ENCODE measurements around the gene WDFY1.

Gene WDFY1

DNA sequence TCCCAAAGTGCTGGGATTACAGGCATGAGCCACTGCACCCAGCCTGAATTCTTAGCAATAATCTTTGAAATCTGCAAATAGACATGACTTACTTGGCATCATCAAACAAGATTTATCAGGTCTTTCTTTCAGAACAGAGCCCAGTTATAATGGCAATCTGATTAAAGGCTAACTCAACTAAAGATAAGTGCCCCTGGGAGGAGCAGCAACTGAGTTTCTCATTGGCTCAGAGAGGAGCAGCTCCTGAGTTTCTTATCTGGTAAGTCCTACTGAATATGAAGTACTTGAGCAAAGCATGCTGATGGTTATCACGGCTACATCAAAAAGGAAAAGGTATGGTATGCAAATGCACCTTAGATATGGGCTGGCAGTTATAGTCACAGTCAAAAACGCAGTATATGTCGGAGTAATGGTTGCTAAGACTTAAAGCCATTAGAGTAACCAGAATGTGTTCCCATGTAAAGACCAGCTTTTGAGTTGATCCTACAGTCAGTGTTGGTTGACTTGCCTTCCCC, 92.8 kb downstream of the WDFY1 start:
- DNase-seq: no peak

DNA sequence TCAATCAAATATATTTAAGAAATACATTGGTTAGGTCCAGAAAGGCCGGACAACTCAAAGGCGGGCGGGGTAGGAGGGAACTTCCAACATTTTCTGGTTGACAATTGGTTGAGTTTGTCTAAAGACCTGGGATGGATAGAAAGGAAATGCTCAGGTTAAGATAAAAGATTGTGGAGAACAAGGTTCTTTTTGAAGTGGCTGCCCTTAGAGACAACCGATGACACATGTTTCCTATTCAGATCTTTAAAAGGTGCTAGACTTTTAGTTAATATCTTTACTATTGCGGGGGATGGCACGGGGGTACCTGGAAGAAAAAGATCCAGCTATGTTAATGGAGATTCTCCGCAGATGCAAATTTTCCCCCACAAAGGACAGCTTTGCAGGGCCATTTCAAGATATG, 97.7 kb downstream of the WDFY1 start:
- DNase-seq: no peak

DNA sequence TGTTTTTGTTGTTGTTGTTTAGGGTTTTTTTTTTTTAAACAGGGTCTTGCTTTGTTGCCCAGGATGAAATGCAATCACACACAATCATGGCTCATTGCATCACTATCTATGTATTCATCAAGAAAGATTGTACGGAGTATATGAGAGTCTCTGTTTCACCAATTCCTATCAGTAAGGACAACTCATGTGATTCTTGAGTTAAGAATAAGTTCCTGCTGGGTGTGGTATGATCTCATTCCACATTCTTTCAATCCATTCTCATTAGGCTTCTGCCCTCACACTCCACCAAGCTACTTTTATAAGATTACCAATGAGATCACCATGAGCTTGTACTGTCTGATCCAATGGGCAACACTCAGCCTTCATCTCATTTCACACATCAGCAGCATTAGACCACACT, 98.6 kb downstream of the WDFY1 start:
- DNase-seq: no peak

DNA sequence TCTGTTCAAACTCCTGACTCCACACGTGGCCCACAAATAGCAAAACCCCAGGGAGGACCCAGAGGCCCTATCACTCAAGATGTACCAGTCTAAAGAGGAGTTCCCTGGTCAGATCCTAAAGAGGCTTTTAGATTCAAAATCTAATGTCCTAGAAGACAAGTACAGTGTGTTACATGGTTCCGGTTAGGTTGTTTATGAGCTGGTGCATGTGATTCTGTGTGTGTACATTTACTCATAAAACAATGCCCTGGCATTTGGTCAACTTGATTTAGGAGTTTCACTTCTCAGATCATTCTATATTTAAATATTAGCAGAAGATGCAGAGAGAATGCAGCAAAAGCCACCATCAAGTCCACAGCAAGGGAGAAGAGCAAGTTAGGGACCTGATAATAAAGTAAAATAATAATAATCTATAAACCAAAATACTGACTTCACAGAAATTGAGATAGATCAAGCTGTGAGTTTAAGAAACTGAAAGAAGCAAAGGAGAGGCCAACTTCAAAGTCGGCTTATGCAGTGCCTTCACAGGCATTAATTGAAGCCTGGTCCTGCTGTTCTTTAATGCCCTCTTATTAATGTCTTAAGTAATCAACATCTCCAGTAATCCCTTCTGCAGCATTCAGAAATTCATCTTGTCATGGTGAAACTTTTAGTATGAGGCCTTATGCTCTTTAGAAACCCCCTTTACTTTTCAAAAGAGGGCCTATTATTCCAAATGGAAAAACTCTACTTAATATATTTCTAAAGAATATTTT, 103.5 kb downstream of the WDFY1 start:
- DNase-seq: no peak

DNA sequence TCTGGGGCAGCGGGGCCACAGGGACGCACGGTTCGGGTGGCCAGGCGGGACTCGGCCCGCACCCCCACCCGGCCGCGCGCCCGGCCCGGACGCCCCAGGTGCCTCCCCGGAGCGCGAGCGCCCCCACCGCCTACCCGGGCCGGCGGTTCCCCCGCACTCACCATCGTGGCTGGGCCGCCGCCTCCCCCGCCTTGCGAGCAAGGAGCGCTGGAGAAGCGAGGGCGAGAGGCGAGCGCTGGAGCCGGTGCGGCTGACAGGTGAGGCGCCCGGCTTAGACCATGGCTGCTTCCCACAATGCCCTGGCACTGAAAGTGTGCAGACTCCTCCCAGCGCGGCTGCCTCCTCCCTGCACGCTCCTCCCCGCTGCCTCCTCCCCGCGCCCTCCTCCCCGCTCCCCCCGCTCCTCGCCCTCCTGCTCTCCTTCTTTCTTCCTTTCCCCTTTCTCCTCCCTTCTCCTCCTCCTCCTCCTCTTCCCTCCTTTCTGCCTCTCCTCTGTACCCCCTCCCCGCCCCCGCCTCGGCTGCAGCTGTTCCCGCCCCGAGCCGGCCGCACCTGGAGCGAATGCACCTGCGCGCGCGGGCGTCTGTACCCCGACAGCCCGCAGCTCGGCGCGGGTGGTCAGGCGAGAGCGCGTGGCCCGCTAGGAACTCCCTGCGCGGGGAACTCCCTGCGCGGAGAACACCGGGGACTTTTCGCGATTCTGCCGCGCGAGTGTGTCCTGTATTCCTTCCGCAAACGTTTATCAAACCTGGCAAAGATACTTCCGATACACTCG, 107.7 kb downstream of the WDFY1 start, which contains the start of gene AP1S3:
AP1S3 (minus strand) TSS at position 296 of the 775 bp plus-strand sequence; CDS start at position 164, 132 bp downstream.
- DNase-seq: peak; percentile 79

DNA sequence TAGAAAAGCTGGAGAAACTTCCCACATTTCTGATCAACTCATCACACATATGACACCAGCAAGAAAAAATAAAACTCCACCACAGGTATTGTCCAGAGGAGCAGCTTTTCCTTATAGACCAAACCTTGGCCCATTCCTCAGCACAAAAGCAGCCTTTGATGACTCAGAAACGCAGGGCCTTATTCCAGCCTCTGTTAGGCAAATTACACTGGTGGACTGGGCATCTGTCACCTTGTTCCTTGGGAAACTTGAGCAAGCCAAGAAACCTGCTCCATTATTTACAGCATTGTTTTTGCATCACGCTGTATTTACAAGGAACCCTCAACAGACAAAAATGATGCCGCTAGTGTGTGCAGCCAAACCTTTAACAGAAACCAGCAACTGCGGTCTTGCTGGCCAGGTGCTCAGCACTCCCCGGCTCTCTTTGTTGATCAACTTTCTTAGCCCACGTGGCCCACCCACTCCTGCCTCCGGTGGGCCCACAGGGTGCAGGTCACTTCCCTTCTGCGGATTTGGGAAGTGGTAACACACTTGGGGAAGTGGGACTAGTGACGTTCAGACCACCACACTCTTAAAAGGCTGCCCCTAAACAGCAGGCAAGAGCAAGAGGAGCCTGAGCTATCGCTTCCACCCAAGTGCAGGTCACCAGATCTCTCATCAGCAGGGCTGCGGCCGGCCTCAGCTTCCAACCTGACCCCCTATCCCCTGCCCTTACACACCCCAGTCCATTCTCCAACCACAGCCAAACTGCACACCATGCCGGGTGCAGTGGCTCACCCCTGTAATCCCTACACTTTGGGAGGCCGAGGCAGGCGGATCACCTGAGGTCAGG, 109.2 kb downstream of the WDFY1 start:
- DNase-seq: no peak

DNA sequence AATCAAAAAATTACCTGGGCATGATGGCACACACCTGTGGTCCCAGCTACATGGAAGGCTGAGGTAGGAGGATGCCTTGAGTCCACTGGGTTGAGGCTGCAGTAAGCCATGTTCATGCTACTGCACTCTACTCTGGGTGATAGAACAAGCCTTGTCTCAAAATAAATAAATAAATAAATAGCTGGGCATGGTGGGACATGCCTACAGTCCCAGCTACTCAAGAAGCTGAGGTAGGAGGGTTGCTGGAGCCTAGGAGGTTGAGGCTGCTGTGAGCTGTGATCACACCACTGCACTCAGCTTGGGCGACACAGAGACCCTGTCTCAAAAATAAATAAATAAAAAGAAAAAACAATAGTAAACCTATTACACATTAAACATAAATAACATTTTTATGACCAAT, 110.7 kb downstream of the WDFY1 start:
- no peak for DNase-seq

DNA sequence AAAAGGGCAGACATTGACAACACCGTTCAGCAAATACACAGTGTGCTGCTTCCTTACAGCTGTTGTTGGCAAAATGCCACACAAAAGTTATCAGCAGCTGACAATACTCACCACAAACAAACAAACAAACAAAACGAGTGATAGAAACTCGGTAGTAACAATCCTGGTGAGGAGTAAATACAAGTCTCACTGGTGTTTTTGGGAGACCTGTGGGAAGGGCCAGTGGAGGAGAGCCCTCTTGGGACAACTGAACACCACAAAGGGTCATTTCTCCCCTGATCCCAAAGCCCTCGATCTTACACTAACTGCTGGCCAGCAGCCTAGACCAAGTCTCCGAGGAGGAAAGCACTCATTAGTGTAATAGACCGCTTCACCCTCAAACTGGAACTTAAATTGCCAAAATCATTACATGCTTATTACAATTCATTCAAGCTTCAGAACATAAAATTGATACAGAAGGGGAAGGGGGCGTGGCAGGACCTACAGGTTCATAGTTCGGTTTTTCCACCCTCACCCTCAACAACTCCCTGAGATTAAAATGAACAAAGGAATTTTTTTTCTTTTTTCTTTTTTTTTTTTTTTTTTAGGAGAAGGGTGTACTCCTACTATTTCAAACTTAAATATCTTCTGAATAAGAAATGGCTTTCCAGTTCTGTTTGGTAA, 112.8 kb downstream of the WDFY1 start:
- DNase-seq: no peak

DNA sequence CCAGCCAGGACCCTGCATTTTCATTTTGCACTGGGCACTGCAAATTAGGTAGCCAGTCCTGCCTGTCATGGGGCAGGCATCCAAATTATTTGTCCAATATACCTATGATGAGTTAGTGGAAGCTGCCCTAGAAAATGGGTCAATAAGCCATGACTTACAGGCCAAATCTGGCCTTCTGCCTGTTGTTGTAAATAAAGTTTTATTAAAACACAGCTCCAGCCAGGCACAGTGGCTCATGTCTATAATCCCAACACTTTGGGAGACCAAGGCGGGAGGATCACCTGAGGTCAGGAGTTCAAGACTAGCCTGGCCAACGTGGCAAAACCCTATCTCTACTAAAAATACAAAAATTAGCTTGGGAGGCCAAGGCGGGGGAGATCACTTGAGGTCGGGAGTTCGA, 116.0 kb downstream of the WDFY1 start:
- no peak for DNase-seq

DNA sequence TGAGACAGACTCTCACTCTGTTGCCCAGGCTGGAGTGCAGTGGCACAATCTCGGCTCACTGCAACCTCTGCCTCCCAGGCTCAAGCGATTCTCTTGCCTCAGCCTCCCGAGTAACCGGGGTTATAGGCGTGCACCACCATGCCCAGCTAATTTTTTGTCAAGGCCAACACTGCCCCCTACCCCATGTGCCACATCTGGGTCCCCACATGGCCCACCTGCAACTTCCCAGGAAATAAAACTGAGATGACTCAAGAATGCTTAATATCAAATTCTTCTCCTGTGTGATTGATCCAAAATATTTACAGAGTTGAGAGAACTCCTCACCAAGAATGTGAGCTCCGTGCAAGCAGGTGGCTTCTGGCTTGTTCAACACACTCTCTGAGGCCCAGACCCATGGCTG, 116.8 kb downstream of the WDFY1 start:
- no peak for DNase-seq

DNA sequence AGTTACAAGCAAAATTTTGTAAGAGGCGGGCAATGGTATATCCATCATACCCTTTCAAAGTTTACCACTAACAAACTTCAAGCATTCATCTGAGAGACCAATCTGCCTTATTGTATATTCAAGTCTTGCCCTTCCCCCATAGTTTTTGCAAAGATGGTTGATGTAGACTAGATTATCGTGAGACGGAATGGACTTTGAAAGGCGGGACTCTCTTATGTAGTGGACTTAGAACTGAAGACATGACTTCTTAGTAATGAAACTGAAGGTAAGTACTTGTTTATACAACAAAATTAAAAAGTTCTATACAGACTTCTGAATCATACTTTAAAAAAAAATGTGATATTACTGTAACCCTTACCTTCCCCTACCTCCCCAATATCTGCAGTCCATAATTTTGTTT, 118.1 kb downstream of the WDFY1 start:
- DNase-seq: no peak

Data from stimulated activated CD4-positive, alpha-beta T cell treated with anti-CD3 and anti-CD28 coated beads, Interleukin-4, amount 100 ng/mL, for 1 hour (primary cell).